HepG2 (cell line): Measurements from ENCODE around the gene LAMA1. TPM values are rescaled to one million over a fixed set of nuclear protein-coding genes. Genes with fewer than 3 reads are reported as not detected.

Experiments
- ATAC-seq: fragments of 200-7000 bp; cut with Tn5 transposase; 3 replicates; pipeline ENCODE4 v1.9.1; 2020; ENCODE audit warnings: mild to moderate bottlenecking, moderate library complexity
- BruUV-seq: library from RNA; stranded (reverse); fragments of 400-500 nt; replicated peaks from 2 replicates; lab custom pipeline; 2021; lab: Mats Ljungman, UMichigan
- CTCF ChIA-PET: fragments of 300-600 bp; formaldehyde crosslinking; extraction: SDS; loops from one replicate; lab custom pipeline; 2021; ENCODE audit warnings: low total read pairs, inconsistent platforms, low intra/inter-chr PET ratio; lab: Yijun Ruan, JAX
- POLR2A ChIA-PET: fragments of 350-600 bp; sonication (Branson Sonifier 250); formaldehyde crosslinking; loops from one replicate; lab custom pipeline; 2020; ENCODE audit warnings: antibody characterized with exemption, inconsistent platforms; lab: Yijun Ruan, JAX
- DNase-seq: peaks from one replicate; pipeline ENCODE4 v3.0.0-alpha.2; 2015; ENCODE audit warnings: low spot score
- FAIRE-seq: peaks from 3 replicates; lab custom pipeline; 2011; peaks lifted over from hg19 to GRCh38; lab: Jason Lieb, UNC
- H2AFZ ChIP-seq: one replicate; pipeline ENCODE4 v1.6.1; 2011; ENCODE audit warnings: low read length, inconsistent platforms
- H3K27ac ChIP-seq: fragments of 300-600 bp; 3 replicates; pipeline ENCODE4 v1.8.0; 2011; ENCODE audit warnings: mixed run types, mild to moderate bottlenecking, mixed read lengths, low read length, inconsistent platforms; ENCODE audit not compliant: insufficient read depth; ENCODE audit errors: extremely low read length
- H3K27me3 ChIP-seq, 2 experiments: fragments of 200-600 bp in 1 of 2; 2 replicates in 1 of 2; 3 replicates in 1 of 2; pipeline versions ENCODE4 v1.6.0 to v1.8.0; 2011; ENCODE audit warnings: low read length in 2 of 2, mild to moderate bottlenecking in 2 of 2, moderate library complexity in 2 of 2, inconsistent platforms in 1 of 2; ENCODE audit not compliant: insufficient read depth in 2 of 2, control insufficient read depth in 1 of 2
- H3K36me3 ChIP-seq, 2 experiments: fragments of 200-600 bp in 1 of 2; replicated peaks in 1 of 2; 2 replicates in 1 of 2; 3 replicates in 1 of 2; pipeline versions ENCODE4 v1.5.1 to v1.8.0; 2011; ENCODE audit warnings: low read length in 2 of 2, inconsistent platforms in 1 of 2; ENCODE audit not compliant: insufficient read depth in 2 of 2, control insufficient read depth in 1 of 2
- H3K4me1 ChIP-seq: 2 replicates; pipeline ENCODE4 v1.5.1; 2012; ENCODE audit warnings: low read length, inconsistent platforms; ENCODE audit not compliant: insufficient read depth
- H3K4me2 ChIP-seq: 2 replicates; pipeline ENCODE4 v1.6.0; 2011; ENCODE audit warnings: low read depth, low read length, inconsistent platforms
- H3K4me3 ChIP-seq, 3 experiments: fragments of 200-600 bp in 1 of 3; sonication (generic), shearing (Covaris generic) in 1 of 3; replicated peaks in 1 of 3; 2 replicates each; pipeline ENCODE4 v1.5.1; 2011 to 2016; ENCODE audit warnings: low read length in 3 of 3, inconsistent platforms in 2 of 3, low read depth in 2 of 3, mild to moderate bottlenecking in 2 of 3, control low read depth in 1 of 3, mixed read lengths in 1 of 3; ENCODE audit not compliant: insufficient read depth in 1 of 3
- H3K79me2 ChIP-seq: one replicate; pipeline ENCODE4 v1.6.1; 2011; ENCODE audit warnings: low read length, inconsistent platforms; ENCODE audit not compliant: insufficient read depth
- H3K9ac ChIP-seq: 2 replicates; pipeline ENCODE4 v1.6.0; 2011; ENCODE audit warnings: mild to moderate bottlenecking, low read depth, low read length, inconsistent platforms; ENCODE audit not compliant: insufficient read depth
- H3K9me3 ChIP-seq: 2 replicates; pipeline ENCODE4 v1.5.1; 2012; ENCODE audit warnings: mild to moderate bottlenecking, low read length
- H4K20me1 ChIP-seq: 2 replicates; pipeline ENCODE4 v1.6.0; 2011; ENCODE audit warnings: inconsistent platforms, mild to moderate bottlenecking, low read length, moderate library complexity; ENCODE audit not compliant: insufficient read depth
- CREM ChIP-seq, 2 experiments: sonication (generic) in 1 of 2; formaldehyde crosslinking in 1 of 2; IDR thresholded peaks; 2 replicates each; pipeline versions ENCODE4 v1.4.0 to v1.6.1; 2016 to 2020; ENCODE audit warnings: antibody characterized with exemption in 1 of 2, mild to moderate bottlenecking in 1 of 2, missing genetic modification reagents in 1 of 2
- KLF6 ChIP-seq: IDR thresholded peaks from 2 replicates; pipeline ENCODE4 v1.8.0; 2016; ENCODE audit warnings: missing biosample characterization, missing genetic modification reagents
- NFKB2 ChIP-seq: sonication (generic); formaldehyde crosslinking; IDR thresholded peaks from 2 replicates; pipeline ENCODE4 v1.4.0; 2020; ENCODE audit warnings: missing genetic modification reagents, borderline replicate concordance
- RELA ChIP-seq: sonication (generic); formaldehyde crosslinking; IDR thresholded peaks from 2 replicates; pipeline ENCODE4 v1.4.0; 2020; ENCODE audit warnings: missing genetic modification reagents
- XBP1 ChIP-seq: sonication (generic); formaldehyde crosslinking; IDR thresholded peaks from 2 replicates; pipeline ENCODE4 v1.5.0; 2020; ENCODE audit warnings: missing genetic modification reagents
- ZC3H4 ChIP-seq: sonication (generic); formaldehyde crosslinking; IDR thresholded peaks from 2 replicates; pipeline ENCODE4 v1.4.0; 2020; ENCODE audit warnings: missing genetic modification reagents, borderline replicate concordance
- ZNF543 ChIP-seq: sonication (generic); formaldehyde crosslinking; IDR thresholded peaks from 2 replicates; pipeline ENCODE4 v1.4.0; 2020; ENCODE audit warnings: mild to moderate bottlenecking, missing genetic modification reagents
- WGBS: methylation state at CpG from one replicate; pipeline ENCODE4 v1.1.6; 2017; ENCODE audit warnings: low lambda C conversion rate; 5-methylcytosine and 5-hydroxymethylcytosine counted together
- in situ Hi-C: cut with HindIII; loops from 2 replicates; pipeline ENCODE4 v1.10.0; 2017; ENCODE audit warnings: low pct_unique_long_range_greater_than_20kb; ENCODE audit not compliant: extremely low pct_ligation_motif_present
- intact Hi-C: fragments of 100-400 bp; cut with micrococcal nuclease; formaldehyde crosslinking; loops from one replicate; pipeline ENCODE4 v1.10.0; 2022; ENCODE audit not compliant: unreplicated experiment
- polyA plus RNA-seq, 8 experiments: library from polyadenylated mRNA; depleted of rRNA in 3 of 8; stranded (reverse) in 7 of 8; unstranded in 1 of 8; fragments of >200 nt; fragmentation: Illumina TruSeq in 4 of 8; extraction: Trizol in 4 of 8; gene quantifications; 2 replicates each; pipeline versions ENCODE4 v1.2.1 to v1.2.3, GENCODE V29; 2011 to 2016; ENCODE audit warnings: low read depth in 4 of 8, missing spikeins in 1 of 8, mixed read lengths in 1 of 8; ENCODE audit not compliant: insufficient read depth in 1 of 8
- total RNA-seq, 5 experiments: library from RNA; depleted of rRNA; stranded (reverse); fragments of >200 nt; fragmentation: Illumina TruSeq; extraction: Trizol; gene quantifications; 2 replicates each; pipeline ENCODE4 v1.2.3, GENCODE V29; 2016; ENCODE audit warnings: low read depth in 1 of 5
- TF ChIP-seq, protein P1 (sequence below): fragments of 450-650 bp; IDR thresholded peaks from 2 replicates; pipeline ENCODE4 v1.6.1; 2017; ENCODE audit warnings: mild to moderate bottlenecking

The LAMA1 gene
- total and polyA plus RNA-seq, 2 of the 13 experiments (the other 11 are each of a cell fraction or from before 2014, with no cell fraction given) = 0.05 to 0.44 TPM

DNA sequence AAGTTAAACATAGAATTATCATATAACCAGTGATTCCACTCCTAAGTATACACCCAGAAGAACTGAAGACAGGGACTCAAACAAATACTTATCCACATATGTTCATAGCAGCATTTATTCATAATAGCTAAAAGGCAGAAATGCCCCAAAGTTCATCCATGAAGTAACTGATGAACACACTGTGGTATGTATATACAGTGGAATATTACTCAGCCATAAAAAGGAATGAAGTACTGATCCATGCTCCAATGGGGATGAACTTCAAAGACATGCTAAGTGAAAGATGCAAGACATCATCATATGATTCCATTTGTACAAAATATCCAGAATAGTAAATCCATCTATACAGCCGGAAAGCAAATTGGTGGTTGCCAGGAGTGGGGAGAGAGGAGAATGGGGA is 157.5 kb downstream of the LAMA1 start:
- no peak overlapping the region for H2AFZ ChIP-seq
- no peaks in the 10 kb centered on the region for H3K79me2 ChIP-seq
- ChIA-PET POLR2A (no interaction called here), CTCF (no interaction called here)
- no peak overlapping the region for H3K9ac ChIP-seq
- no peak for DNase-seq
- H3K4me2 ChIP-seq = no peak overlapping the region
- H4K20me1 ChIP-seq = no peaks in the 10 kb centered on the region
- in situ Hi-C loops = no loop called here
- no peak for FAIRE-seq
- peaks cover 49% of the 10 kb centered on the region for H3K4me1 ChIP-seq
- no peak overlapping the region for H3K27ac ChIP-seq
- no peak overlapping the region for H3K4me3 ChIP-seq
- BruUV-seq = no TSS peak
- H3K9me3 ChIP-seq = no peaks in the 10 kb centered on the region
- intact Hi-C loops = no loop called here
- H3K27me3 ChIP-seq = 0 out of 5 replicates have a peak, but pooled peaks cover 0 to 6% of the 10 kb centered on the region in 2 experiments
- no peaks in the 10 kb centered on the region for H3K36me3 ChIP-seq
- 100% methylated on average over 1 of the region's 1 CpG for WGBS
- TF ChIP-seq XBP1 (CRISPR knock-in tag) (no peak), CREM (IDR thresholded peaks at IDR 0.05) (no peak), CREM (CRISPR knock-in tag; IDR thresholded peaks at IDR 0.05) (no peak), ZNF543 (CRISPR knock-in tag) (no peak), KLF6 (CRISPR knock-in tag) (no peak), RELA (CRISPR knock-in tag) (no peak), NFKB2 (CRISPR knock-in tag) (no peak), ZC3H4 (CRISPR knock-in tag) (no peak)
- TF ChIP-seq, protein P1, sequence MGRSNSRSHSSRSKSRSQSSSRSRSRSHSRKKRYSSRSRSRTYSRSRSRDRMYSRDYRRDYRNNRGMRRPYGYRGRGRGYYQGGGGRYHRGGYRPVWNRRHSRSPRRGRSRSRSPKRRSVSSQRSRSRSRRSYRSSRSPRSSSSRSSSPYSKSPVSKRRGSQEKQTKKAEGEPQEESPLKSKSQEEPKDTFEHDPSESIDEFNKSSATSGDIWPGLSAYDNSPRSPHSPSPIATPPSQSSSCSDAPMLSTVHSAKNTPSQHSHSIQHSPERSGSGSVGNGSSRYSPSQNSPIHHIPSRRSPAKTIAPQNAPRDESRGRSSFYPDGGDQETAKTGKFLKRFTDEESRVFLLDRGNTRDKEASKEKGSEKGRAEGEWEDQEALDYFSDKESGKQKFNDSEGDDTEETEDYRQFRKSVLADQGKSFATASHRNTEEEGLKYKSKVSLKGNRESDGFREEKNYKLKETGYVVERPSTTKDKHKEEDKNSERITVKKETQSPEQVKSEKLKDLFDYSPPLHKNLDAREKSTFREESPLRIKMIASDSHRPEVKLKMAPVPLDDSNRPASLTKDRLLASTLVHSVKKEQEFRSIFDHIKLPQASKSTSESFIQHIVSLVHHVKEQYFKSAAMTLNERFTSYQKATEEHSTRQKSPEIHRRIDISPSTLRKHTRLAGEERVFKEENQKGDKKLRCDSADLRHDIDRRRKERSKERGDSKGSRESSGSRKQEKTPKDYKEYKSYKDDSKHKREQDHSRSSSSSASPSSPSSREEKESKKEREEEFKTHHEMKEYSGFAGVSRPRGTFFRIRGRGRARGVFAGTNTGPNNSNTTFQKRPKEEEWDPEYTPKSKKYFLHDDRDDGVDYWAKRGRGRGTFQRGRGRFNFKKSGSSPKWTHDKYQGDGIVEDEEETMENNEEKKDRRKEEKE = no peak
- no peak for ATAC-seq
